Transverse colon (tissue), 4 donors: ENCODE results near the gene CXXC1. TPM values are rescaled to one million over a fixed set of nuclear protein-coding genes. Genes with fewer than 3 reads are reported as not detected.

ENCODE experiments used
- DNase-seq: peaks from one replicate; pipeline ENCODE4 v3.0.0-alpha.2; 2019
- H3K27ac ChIP-seq, 4 donors: fragments of 200-600 bp; sonication (generic); 2 replicates each; pipeline ENCODE4 v1.5.1; 2016 to 2018; ENCODE audit warnings: inconsistent platforms in 4 of 4
- H3K27me3 ChIP-seq: fragments of 200-600 bp; sonication (generic); 2 replicates; pipeline ENCODE4 v1.5.1; 2017; ENCODE audit warnings: inconsistent platforms
- H3K36me3 ChIP-seq, 4 donors: fragments of 200-600 bp; sonication (generic); 2 replicates each; pipeline ENCODE4 v1.5.1; 2017 to 2019; ENCODE audit warnings: inconsistent platforms in 4 of 4
- H3K4me1 ChIP-seq, 4 donors: fragments of 200-600 bp; sonication (generic); 2 replicates each; pipeline ENCODE4 v1.5.1; 2017 to 2020; ENCODE audit warnings: inconsistent platforms in 4 of 4
- H3K4me3 ChIP-seq, 4 donors: fragments of 200-600 bp; sonication (generic); 1 replicate in 1 of 4; 2 replicates in 3 of 4; pipeline versions ENCODE4 v1.5.1 to v1.6.1; 2017 to 2019; ENCODE audit warnings: inconsistent platforms in 4 of 4
- H3K9me3 ChIP-seq, 2 donors: fragments of 200-600 bp; sonication (generic); 2 replicates each; pipeline ENCODE4 v1.5.1; 2017 to 2019; ENCODE audit warnings: inconsistent platforms in 2 of 2
- CTCF ChIP-seq, 5 experiments: fragments of 200-600 bp in 3 of 5; fragments of 450-650 bp in 2 of 5; sonication (generic) in 3 of 5; IDR thresholded peaks; 1 replicate in 2 of 5; 2 replicates in 3 of 5; pipeline ENCODE4 v1.5.1; 2016 to 2017; ENCODE audit warnings: antibody characterized with exemption in 5 of 5, inconsistent platforms in 3 of 5, mild to moderate bottlenecking in 2 of 5, moderate library complexity in 1 of 5
- EP300 ChIP-seq: sonication (generic); formaldehyde crosslinking; IDR thresholded peaks from one replicate; pipeline ENCODE4 v1.6.1; 2017; ENCODE audit warnings: antibody characterized with exemption, low read depth
- POLR2A ChIP-seq: fragments of 450-650 bp; IDR thresholded peaks from one replicate; pipeline ENCODE4 v1.6.1; 2016; ENCODE audit warnings: antibody characterized with exemption, mild to moderate bottlenecking, moderate library complexity
- POLR2AphosphoS5 ChIP-seq, 3 donors: sonication (generic); formaldehyde crosslinking; IDR thresholded peaks; one replicate each; pipeline ENCODE4 v1.6.1; 2016; ENCODE audit warnings: antibody characterized with exemption in 3 of 3
- WGBS, 2 donors: methylation state at CpG; one replicate each; pipeline ENCODE4 v1.1.5; 2018; ENCODE audit warnings: low coverage in 1 of 2; 5-methylcytosine and 5-hydroxymethylcytosine counted together
- in situ Hi-C, 4 donors: fragments of 200-750 bp; cut with MboI; loops; one replicate each; pipeline versions ENCODE4 v1.15.0 to v1.15.1; 2017; ENCODE audit warnings: low sequenced_read_pairs in 3 of 4, low pct_ligation_motif_present in 1 of 4, low pct_unique_long_range_greater_than_20kb in 1 of 4
- intact Hi-C: fragments of 100-400 bp; cut with DNase I; formaldehyde crosslinking; loops from one replicate; pipeline ENCODE4 v1.15.1; 2023; ENCODE audit warnings: low total_unique reads
- total RNA-seq, 4 donors: library from RNA; depleted of rRNA; stranded (reverse); fragments of >200 nt; gene quantifications; one replicate each; pipeline ENCODE4 v1.1.0, GENCODE V29; 2016

Gene CXXC1
- total RNA-seq, 4 donors from 2014 or later = 68.9 to 234 (median 117) TPM

GRCh38 chr18:50280707-50281294, 6.7 kb downstream of the CXXC1 start:
- in situ Hi-C loops = loop anchor here in 1 of 4 donors (25.0 kb wide), 1 partner anchor 794 kb away; the partner anchor contains the start of genes C18orf32 and RPL17
- H3K27ac ChIP-seq = peak overlapping the region; percentile 94 to 98 (median 95)
- H3K4me1 ChIP-seq = peaks cover 16 to 27% (median 24%) of the 10 kb centered on the region in 4 donors
- H3K36me3 ChIP-seq = peaks cover 0 to 17% (median 10%) of the 10 kb centered on the region in 4 donors
- DNase-seq = no peak
- no peaks in the 10 kb centered on the region for H3K27me3 ChIP-seq
- H3K4me3 ChIP-seq = peak overlapping the region; percentile 62 to 86 (median 83)
- no peaks in the 10 kb centered on the region for H3K9me3 ChIP-seq
- TF ChIP-seq EP300 (no peak), POLR2AphosphoS5 (IDR thresholded peaks at IDR 0.05) (no peak), POLR2A (no peak), CTCF (IDR thresholded peaks at IDR 0.05) (no peak)
- intact Hi-C loops = no loop called here
- WGBS, 2 donors = 1 to 8% methylated on average over 9 to 16 of the region's 16 CpGs

- in situ Hi-C loops = loop anchor here in 1 of 4 donors (25.0 kb wide), 1 partner anchor 792 kb away; the partner anchor contains the start of genes C18orf32 and RPL17
- Histone ChIP-seq H3K36me3 (peaks cover 0 to 27% (median 15%) of the 10 kb centered on the region in 4 donors), H3K4me1 (peaks cover 16 to 27% (median 24%) of the 10 kb centered on the region in 4 donors), H3K27ac (no peak overlapping the region), H3K4me3 (peak overlapping the region in 1 of 4 donors; percentile 81), H3K9me3 (no peaks in the 10 kb centered on the region), H3K27me3 (no peaks in the 10 kb centered on the region)
- TF ChIP-seq CTCF (IDR thresholded peaks at IDR 0.05) (no peak), EP300 (no peak), POLR2AphosphoS5 (IDR thresholded peaks at IDR 0.05) (no peak), POLR2A (no peak)
- DNase-seq = no peak
- WGBS, 2 donors = 92 to 100% methylated on average over 4 to 7 of the region's 7 CpGs
- intact Hi-C loops = no loop called here
Observed at GRCh38 chr18:50279752-50280151, 7.7 kb downstream of the CXXC1 start.

- H3K4me1 ChIP-seq = peaks cover 16 to 27% (median 24%) of the 10 kb centered on the region in 4 donors
- DNase-seq = no peak
- H3K4me3 ChIP-seq = no peak overlapping the region
- H3K27me3 ChIP-seq = no peaks in the 10 kb centered on the region
- H3K9me3 ChIP-seq = no peaks in the 10 kb centered on the region
- in situ Hi-C loops = loop anchor here in 1 of 4 donors (25.0 kb wide), 1 partner anchor 791 kb away; the partner anchor contains the start of genes C18orf32 and RPL17
- intact Hi-C loops = no loop called here
- peaks cover 0 to 38% (median 20%) of the 10 kb centered on the region in 4 donors for H3K36me3 ChIP-seq
- no peak for TF ChIP-seq POLR2AphosphoS5 (IDR thresholded peaks at IDR 0.05)
- no peak for TF ChIP-seq CTCF (IDR thresholded peaks at IDR 0.05)
- no peak for TF ChIP-seq POLR2A
- no peak for TF ChIP-seq EP300
- 87 to 91% methylated on average over 6 of the region's 6 CpGs for WGBS, 2 donors
- no peak overlapping the region for H3K27ac ChIP-seq
Observed at GRCh38 chr18:50277942-50278341, 9.6 kb downstream of the CXXC1 start.

- intact Hi-C loops (no loop called here), in situ Hi-C loops (loop anchor here in 1 of 4 donors (25.0 kb wide), 1 partner anchor 789 kb away; the partner anchor contains the start of genes C18orf32 and RPL17)
- Histone ChIP-seq H3K36me3 (peaks cover 0 to 48% (median 26%) of the 10 kb centered on the region in 4 donors), H3K4me3 (no peak overlapping the region), H3K27ac (no peak overlapping the region), H3K27me3 (no peaks in the 10 kb centered on the region), H3K4me1 (peaks cover 16 to 23% (median 20%) of the 10 kb centered on the region in 4 donors), H3K9me3 (no peaks in the 10 kb centered on the region)
- TF ChIP-seq POLR2AphosphoS5 (IDR thresholded peaks at IDR 0.05) = no peak
- no peak for TF ChIP-seq EP300
- no peak for TF ChIP-seq CTCF (IDR thresholded peaks at IDR 0.05)
- no peak for TF ChIP-seq POLR2A
- 89% methylated on average over 4 of the region's 4 CpGs; no CpG with 5 or more reads in 1 of the 2 donors for WGBS, 2 donors
- DNase-seq = no peak
Observed at GRCh38 chr18:50276452-50276851, 11.0 kb downstream of the CXXC1 start.
